ENCODE data around the gene ZSCAN4. TPM values are rescaled to one million over a fixed set of nuclear protein-coding genes. Genes with fewer than 3 reads are reported as not detected.

ZSCAN4 gene
- polyA plus RNA-seq, 3 donors: not detected

DNA sequence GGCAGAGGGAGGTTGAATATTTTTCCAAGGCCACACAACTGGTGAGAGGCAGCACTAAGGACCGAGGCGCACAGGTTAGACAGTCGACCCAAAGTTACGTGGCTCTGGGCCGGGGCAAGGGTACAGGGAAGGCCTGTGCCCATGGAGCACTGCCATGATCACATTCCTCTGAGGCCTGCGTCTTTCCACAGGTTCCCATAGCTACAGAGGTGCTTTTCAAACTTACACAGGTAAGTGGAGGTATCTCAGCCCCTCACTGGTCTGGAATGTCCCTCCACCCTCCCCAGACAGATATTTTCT is 35.0 kb upstream of the ZSCAN4 start:
- Histone ChIP-seq H3K4me1 (ENCODE audit: control insufficient read depth in 1 of 2, insufficient read depth in 2 of 2, low read length in 2 of 2) (peaks cover 12% of the 10 kb centered on the region in 2 donors), H3K9ac (ENCODE audit: insufficient read depth, low read length, poor library complexity, severe bottlenecking) (peak overlapping the region; percentile 84), H2AFZ (ENCODE audit: insufficient read depth, low read depth, low read length, poor library complexity, severe bottlenecking) (peak overlapping the region; percentile 91), H4K20me1 (ENCODE audit: insufficient read depth, low read length) (no peaks in the 10 kb centered on the region), H3K4me3 (replicated peaks in 1 of 3; ENCODE audit: low read depth in 2 of 3, low read length in 3 of 3) (peak overlapping the region; percentile 75 to 96 (median 92)), H3K27ac (ENCODE audit: low read depth in 1 of 2, low read length in 2 of 2) (peak overlapping the region in 1 of 2 donors; percentile 87), H3K27me3 (ENCODE audit: control insufficient read depth in 2 of 2, insufficient read depth in 2 of 2, low read length in 2 of 2) (no peaks in the 10 kb centered on the region), H3K4me2 (replicated peaks; ENCODE audit: extremely low read depth, low read length, poor library complexity, severe bottlenecking) (peak overlapping the region; percentile 85), H3K9me3 (replicated peaks in 1 of 2; ENCODE audit: control insufficient read depth in 1 of 2, insufficient read depth in 1 of 2, low read length in 2 of 2) (peaks cover 41 to 54% of the 10 kb centered on the region in 2 donors), H3K36me3 (replicated peaks in 1 of 2; ENCODE audit: control insufficient read depth in 1 of 2, insufficient read depth in 2 of 2, low read length in 2 of 2) (peaks cover 35 to 45% of the 10 kb centered on the region in 2 donors), H3K79me2 (ENCODE audit: insufficient read depth, low read length) (no peaks in the 10 kb centered on the region)
- Mint-ChIP-seq H3K9me3 (peaks cover 39 to 60% (median 50%) of the 10 kb centered on the region in 7 donors), H3K27me3 (ENCODE audit: low read depth in 3 of 3) (peaks cover 0 to 5% (median 0%) of the 10 kb centered on the region in 3 donors), H3K36me3 (peaks cover 40 to 44% of the 10 kb centered on the region in 2 donors), H3K27ac (peak overlapping the region in 4 of 7 donors; percentile 85 to 95 (median 92)), H3K4me3 (peak overlapping the region; percentile 95), H3K4me1 (peaks cover 17% of the 10 kb centered on the region)
- 86% methylated on average over 6 of the region's 6 CpGs for WGBS (ENCODE audit: insufficient coverage)
- no peak for DNase-seq
- intact Hi-C loops (cut with micrococcal nuclease): loop anchor here (2.0 to 10.0 kb wide), 7 partner anchors 47 to 359 kb away; partner anchors contain the start of genes ZNF416 (in 2 of the 2), ZNF551 (in 2 of the 2), ZNF17 (in 1 of the 2) and ZNF548 (in 1 of the 2)
- TF ChIP-seq, protein P1, sequence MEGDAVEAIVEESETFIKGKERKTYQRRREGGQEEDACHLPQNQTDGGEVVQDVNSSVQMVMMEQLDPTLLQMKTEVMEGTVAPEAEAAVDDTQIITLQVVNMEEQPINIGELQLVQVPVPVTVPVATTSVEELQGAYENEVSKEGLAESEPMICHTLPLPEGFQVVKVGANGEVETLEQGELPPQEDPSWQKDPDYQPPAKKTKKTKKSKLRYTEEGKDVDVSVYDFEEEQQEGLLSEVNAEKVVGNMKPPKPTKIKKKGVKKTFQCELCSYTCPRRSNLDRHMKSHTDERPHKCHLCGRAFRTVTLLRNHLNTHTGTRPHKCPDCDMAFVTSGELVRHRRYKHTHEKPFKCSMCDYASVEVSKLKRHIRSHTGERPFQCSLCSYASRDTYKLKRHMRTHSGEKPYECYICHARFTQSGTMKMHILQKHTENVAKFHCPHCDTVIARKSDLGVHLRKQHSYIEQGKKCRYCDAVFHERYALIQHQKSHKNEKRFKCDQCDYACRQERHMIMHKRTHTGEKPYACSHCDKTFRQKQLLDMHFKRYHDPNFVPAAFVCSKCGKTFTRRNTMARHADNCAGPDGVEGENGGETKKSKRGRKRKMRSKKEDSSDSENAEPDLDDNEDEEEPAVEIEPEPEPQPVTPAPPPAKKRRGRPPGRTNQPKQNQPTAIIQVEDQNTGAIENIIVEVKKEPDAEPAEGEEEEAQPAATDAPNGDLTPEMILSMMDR (IDR thresholded peaks at IDR 0.05): no peak

DNA sequence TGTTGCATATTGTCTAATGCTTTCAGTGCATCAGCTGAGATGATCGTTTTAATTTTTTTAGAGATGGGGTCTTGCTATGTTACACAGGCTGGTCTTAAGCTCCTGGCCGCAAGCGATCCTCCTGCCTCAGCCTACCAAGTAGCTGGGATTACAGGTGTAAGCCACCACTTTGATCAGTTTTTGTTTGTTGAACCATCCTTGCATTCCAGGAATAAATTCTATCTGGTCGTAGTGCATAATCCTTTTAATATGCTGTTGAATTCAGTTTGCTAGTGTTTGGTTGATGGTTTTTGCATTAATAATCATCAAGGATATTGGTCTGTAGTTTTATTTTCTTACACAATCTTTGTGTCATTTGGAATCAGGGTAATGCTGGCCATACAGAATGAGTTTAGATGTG is 31.4 kb upstream of the ZSCAN4 start:
- peak overlapping the region in 1 of 3 experiments; percentile 26 for H3K4me3 ChIP-seq (replicated peaks in 1 of 3; ENCODE audit: low read depth in 2 of 3, low read length in 3 of 3)
- H2AFZ ChIP-seq (ENCODE audit: insufficient read depth, low read depth, low read length, poor library complexity, severe bottlenecking): no peak overlapping the region
- peaks cover 12% of the 10 kb centered on the region in 2 donors for H3K4me1 ChIP-seq (ENCODE audit: control insufficient read depth in 1 of 2, insufficient read depth in 2 of 2, low read length in 2 of 2)
- H3K27ac Mint-ChIP-seq: no peak overlapping the region
- peaks cover 17% of the 10 kb centered on the region for H3K4me1 Mint-ChIP-seq
- H3K9ac ChIP-seq (ENCODE audit: insufficient read depth, low read length, poor library complexity, severe bottlenecking): no peak overlapping the region
- no peak overlapping the region for H3K27ac ChIP-seq (ENCODE audit: low read depth in 1 of 2, low read length in 2 of 2)
- H3K36me3 ChIP-seq (replicated peaks in 1 of 2; ENCODE audit: control insufficient read depth in 1 of 2, insufficient read depth in 2 of 2, low read length in 2 of 2): peaks cover 64 to 81% of the 10 kb centered on the region in 2 donors
- no peak overlapping the region for H3K4me3 Mint-ChIP-seq
- H3K4me2 ChIP-seq (replicated peaks; ENCODE audit: extremely low read depth, low read length, poor library complexity, severe bottlenecking): no peak overlapping the region
- TF ChIP-seq, protein P1 (IDR thresholded peaks at IDR 0.05): no peak
- H3K27me3 ChIP-seq (ENCODE audit: control insufficient read depth in 2 of 2, insufficient read depth in 2 of 2, low read length in 2 of 2): no peaks in the 10 kb centered on the region
- no peaks in the 10 kb centered on the region for H3K79me2 ChIP-seq (ENCODE audit: insufficient read depth, low read length)
- peaks cover 48 to 71% of the 10 kb centered on the region in 2 donors for H3K9me3 ChIP-seq (replicated peaks in 1 of 2; ENCODE audit: control insufficient read depth in 1 of 2, insufficient read depth in 1 of 2, low read length in 2 of 2)
- H3K36me3 Mint-ChIP-seq: peaks cover 76 to 80% of the 10 kb centered on the region in 2 donors
- no peaks in the 10 kb centered on the region for H4K20me1 ChIP-seq (ENCODE audit: insufficient read depth, low read length)
- peaks cover 63 to 76% (median 70%) of the 10 kb centered on the region in 7 donors for H3K9me3 Mint-ChIP-seq
- no peaks in the 10 kb centered on the region for H3K27me3 Mint-ChIP-seq (ENCODE audit: low read depth in 3 of 3)
- intact Hi-C loops (cut with micrococcal nuclease): loop anchor here in 1 of 2 donors (10.0 kb wide), 2 partner anchors 253 to 363 kb away; partner anchors contain the start of gene ZNF548
- 100% methylated on average over 1 of the region's 4 CpGs for WGBS (ENCODE audit: insufficient coverage)
- DNase-seq: no peak

All from CD14-positive monocyte (primary cell).